ENCODE data around the gene PSAT1.

The PSAT1 gene

DNA sequence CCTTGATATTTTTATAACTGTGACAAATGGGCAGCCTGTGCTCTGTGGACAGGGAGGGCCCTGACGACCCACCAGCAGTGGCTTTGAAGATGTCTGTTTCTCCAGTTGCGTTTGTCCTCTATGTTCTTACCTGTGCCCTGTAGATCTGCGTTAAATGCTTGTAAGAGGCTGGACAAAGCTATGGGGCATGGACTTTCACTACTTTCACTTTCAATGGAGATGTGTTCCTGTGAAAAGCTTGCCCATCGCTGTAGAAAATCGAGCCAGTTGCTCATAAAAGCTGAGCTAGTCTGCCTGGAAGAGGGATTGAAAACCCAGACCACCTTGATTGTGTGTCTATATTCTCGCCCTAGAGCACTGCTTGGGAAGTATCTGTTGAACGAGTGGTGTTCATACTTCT, 74.1 kb downstream of the PSAT1 start:
- Histone ChIP-seq H3K4me1 (ENCODE audit: insufficient read depth, low read length) (no peaks in the 10 kb centered on the region), H3K4me2 (ENCODE audit: insufficient read depth, low read length) (no peak overlapping the region), H3K27ac (ENCODE audit: low read length) (no peak overlapping the region), H3K9me3 (ENCODE audit: insufficient read depth, low read length, severe bottlenecking) (no peaks in the 10 kb centered on the region), H4K20me1 (ENCODE audit: insufficient read depth, low read length) (no peaks in the 10 kb centered on the region), H3K79me2 (ENCODE audit: insufficient read depth, low read length) (no peaks in the 10 kb centered on the region), H3K36me3 (ENCODE audit: insufficient read depth, low read length) (no peaks in the 10 kb centered on the region), H2AFZ (ENCODE audit: low read depth, low read length) (no peak overlapping the region), H3K27me3 (ENCODE audit: insufficient read depth, low read length, poor library complexity) (peaks cover 8% of the 10 kb centered on the region), H3K4me3 (ENCODE audit: low read depth in 1 of 2, low read length in 2 of 2) (no peak overlapping the region), H3K9ac (ENCODE audit: low read depth, low read length) (no peak overlapping the region)
- no peak for DNase-seq
- ATAC-seq (ENCODE audit: insufficient read depth, low read depth), result no peak
- TF ChIP-seq EZH2 (IDR thresholded peaks at IDR 0.05; ENCODE audit: borderline replicate concordance, low read depth, low read length, severe bottlenecking), result no peak
- TF ChIP-seq, protein P1, sequence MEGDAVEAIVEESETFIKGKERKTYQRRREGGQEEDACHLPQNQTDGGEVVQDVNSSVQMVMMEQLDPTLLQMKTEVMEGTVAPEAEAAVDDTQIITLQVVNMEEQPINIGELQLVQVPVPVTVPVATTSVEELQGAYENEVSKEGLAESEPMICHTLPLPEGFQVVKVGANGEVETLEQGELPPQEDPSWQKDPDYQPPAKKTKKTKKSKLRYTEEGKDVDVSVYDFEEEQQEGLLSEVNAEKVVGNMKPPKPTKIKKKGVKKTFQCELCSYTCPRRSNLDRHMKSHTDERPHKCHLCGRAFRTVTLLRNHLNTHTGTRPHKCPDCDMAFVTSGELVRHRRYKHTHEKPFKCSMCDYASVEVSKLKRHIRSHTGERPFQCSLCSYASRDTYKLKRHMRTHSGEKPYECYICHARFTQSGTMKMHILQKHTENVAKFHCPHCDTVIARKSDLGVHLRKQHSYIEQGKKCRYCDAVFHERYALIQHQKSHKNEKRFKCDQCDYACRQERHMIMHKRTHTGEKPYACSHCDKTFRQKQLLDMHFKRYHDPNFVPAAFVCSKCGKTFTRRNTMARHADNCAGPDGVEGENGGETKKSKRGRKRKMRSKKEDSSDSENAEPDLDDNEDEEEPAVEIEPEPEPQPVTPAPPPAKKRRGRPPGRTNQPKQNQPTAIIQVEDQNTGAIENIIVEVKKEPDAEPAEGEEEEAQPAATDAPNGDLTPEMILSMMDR (IDR thresholded peaks at IDR 0.05; ENCODE audit: borderline replicate concordance, extremely low read depth, low read length, poor library complexity, severe bottlenecking), result no peak

DNA sequence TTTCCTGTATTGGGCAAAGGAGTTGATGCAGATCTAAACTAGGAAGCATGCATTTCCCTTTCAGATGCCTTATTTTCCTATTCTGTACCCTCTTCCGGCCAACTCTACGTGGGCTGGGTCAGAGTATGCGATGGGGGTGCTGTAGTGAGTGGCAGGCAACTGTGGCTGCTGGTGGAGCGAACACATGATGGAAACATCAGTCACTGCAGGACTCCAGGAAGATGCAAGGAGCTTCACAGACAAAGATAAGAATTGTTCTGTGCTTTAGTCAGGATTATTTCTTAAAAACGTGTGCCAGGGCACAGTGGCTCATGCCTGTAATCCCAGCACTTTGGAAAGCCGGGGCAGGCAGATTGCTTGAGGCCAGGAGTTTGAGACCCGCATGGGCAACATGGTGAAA, 75.1 kb downstream of the PSAT1 start:
- Histone ChIP-seq H3K27ac (ENCODE audit: low read length) (no peak overlapping the region), H3K9me3 (ENCODE audit: insufficient read depth, low read length, severe bottlenecking) (no peaks in the 10 kb centered on the region), H3K27me3 (ENCODE audit: insufficient read depth, low read length, poor library complexity) (peaks cover 8% of the 10 kb centered on the region), H3K9ac (ENCODE audit: low read depth, low read length) (no peak overlapping the region), H3K79me2 (ENCODE audit: insufficient read depth, low read length) (no peaks in the 10 kb centered on the region), H3K36me3 (ENCODE audit: insufficient read depth, low read length) (no peaks in the 10 kb centered on the region), H2AFZ (ENCODE audit: low read depth, low read length) (no peak overlapping the region), H4K20me1 (ENCODE audit: insufficient read depth, low read length) (no peaks in the 10 kb centered on the region), H3K4me3 (ENCODE audit: low read depth in 1 of 2, low read length in 2 of 2) (no peak overlapping the region), H3K4me2 (ENCODE audit: insufficient read depth, low read length) (no peak overlapping the region), H3K4me1 (ENCODE audit: insufficient read depth, low read length) (no peaks in the 10 kb centered on the region)
- DNase-seq (no peak), ATAC-seq (ENCODE audit: insufficient read depth, low read depth) (no peak)
- TF ChIP-seq, protein P1 (IDR thresholded peaks at IDR 0.05; ENCODE audit: borderline replicate concordance, extremely low read depth, low read length, poor library complexity, severe bottlenecking), result no peak
- no peak for TF ChIP-seq EZH2 (IDR thresholded peaks at IDR 0.05; ENCODE audit: borderline replicate concordance, low read depth, low read length, severe bottlenecking)

Measured in DND-41 (cell line).